ENCODE measurements around the gene OAT.

Gene OAT

DNA sequence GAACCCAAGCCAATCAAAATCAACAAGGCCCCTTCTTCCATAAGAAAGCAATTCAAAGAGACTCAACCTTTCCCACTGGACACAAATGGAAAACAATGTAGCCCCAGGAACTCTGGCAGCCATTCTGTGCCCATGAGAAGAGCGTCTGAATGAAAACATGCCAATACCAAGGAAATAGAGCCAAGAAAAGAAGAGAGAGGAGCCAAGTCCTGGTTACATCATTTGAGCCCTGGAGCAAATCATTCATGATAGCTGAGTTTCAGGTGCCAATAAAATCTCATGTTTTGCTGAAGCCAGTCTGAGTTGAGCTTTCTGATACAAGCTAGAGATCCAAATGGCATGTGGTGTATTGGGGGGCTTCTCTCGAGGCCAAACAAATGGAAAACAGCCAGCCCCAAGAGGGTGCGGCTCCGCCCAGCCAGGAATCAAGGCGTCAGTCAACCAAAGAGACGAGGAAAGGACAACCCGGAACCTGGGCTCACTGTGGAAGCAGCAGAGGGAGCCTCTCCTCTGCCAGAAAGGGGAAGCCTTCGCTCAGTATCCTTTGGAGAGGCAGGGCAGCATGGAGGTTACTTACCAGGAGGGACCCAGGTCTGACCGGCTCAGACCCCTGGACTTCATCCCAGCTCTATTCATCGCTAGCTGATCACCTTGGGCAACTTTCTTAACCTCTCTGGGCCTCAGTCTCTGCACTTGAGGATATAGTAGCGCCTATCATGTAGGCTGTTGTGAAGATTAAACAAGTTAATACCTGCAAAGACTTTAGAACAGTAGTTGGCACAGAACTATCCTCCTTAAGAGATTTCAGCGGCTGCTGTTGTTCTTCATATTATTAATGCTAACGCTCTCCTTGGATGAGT lies 61.8 kb downstream of the OAT start:
- Histone ChIP-seq H3K4me3 (ENCODE audit: low read length) (no peak overlapping the region), H3K36me3 (ENCODE audit: control insufficient read depth, low read depth, low read length) (no peaks in the 10 kb centered on the region), H3K27me3 (ENCODE audit: control insufficient read depth, insufficient read depth, low read length) (peaks cover 6% of the 10 kb centered on the region)

GRCh38 chr10:124354411-124355382 lies 64.0 kb downstream of the OAT start:
- H3K36me3 ChIP-seq (ENCODE audit: control insufficient read depth, low read depth, low read length), result no peaks in the 10 kb centered on the region
- H3K27ac ChIP-seq (ENCODE audit: low read length), result no peak overlapping the region
- peaks cover 12% of the 10 kb centered on the region for H3K4me1 ChIP-seq (ENCODE audit: control insufficient read depth, low read depth, low read length)
- H3K9ac ChIP-seq (ENCODE audit: low read length), result peak overlapping the region; percentile 0
- H3K4me3 ChIP-seq (ENCODE audit: low read length), result peak overlapping the region; percentile 55
- peaks cover 6% of the 10 kb centered on the region for H3K27me3 ChIP-seq (ENCODE audit: control insufficient read depth, insufficient read depth, low read length)
- H3K9me3 ChIP-seq (ENCODE audit: control insufficient read depth, low read depth, low read length), result no peaks in the 10 kb centered on the region

More for the DNA sequence above, 61.8 kb downstream of the OAT start:
- Histone ChIP-seq H3K9ac (ENCODE audit: low read length) (no peak overlapping the region), H3K27ac (ENCODE audit: low read length) (no peak overlapping the region), H3K4me1 (ENCODE audit: control insufficient read depth, low read depth, low read length) (peaks cover 12% of the 10 kb centered on the region), H3K9me3 (ENCODE audit: control insufficient read depth, low read depth, low read length) (no peaks in the 10 kb centered on the region)

DNA sequence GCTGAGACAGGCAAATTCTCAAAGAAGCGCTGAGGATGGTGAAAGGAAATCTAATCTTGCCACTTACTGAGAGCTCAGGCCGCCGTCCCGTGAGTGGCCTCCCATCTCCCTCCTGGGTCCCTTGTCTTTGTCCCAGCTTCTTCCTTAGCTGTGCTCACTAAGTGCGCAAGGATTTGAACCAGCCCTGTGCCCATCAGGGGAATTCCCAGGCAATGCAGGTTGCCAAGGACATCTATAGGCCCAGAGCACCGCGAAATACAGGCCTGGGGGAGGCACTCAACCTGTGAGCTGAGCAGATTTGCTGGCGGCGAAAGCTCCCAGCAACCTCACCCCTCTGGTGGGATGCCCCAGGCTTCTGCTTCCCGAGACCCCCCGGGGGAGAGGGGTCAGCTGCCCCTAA lies 64.8 kb downstream of the OAT start:
- Histone ChIP-seq H3K36me3 (ENCODE audit: control insufficient read depth, low read depth, low read length) (no peaks in the 10 kb centered on the region), H3K4me3 (ENCODE audit: low read length) (no peak overlapping the region), H3K4me1 (ENCODE audit: control insufficient read depth, low read depth, low read length) (peaks cover 12% of the 10 kb centered on the region), H3K9me3 (ENCODE audit: control insufficient read depth, low read depth, low read length) (no peaks in the 10 kb centered on the region), H3K27me3 (ENCODE audit: control insufficient read depth, insufficient read depth, low read length) (peaks cover 6% of the 10 kb centered on the region), H3K9ac (ENCODE audit: low read length) (no peak overlapping the region), H3K27ac (ENCODE audit: low read length) (no peak overlapping the region)

DNA sequence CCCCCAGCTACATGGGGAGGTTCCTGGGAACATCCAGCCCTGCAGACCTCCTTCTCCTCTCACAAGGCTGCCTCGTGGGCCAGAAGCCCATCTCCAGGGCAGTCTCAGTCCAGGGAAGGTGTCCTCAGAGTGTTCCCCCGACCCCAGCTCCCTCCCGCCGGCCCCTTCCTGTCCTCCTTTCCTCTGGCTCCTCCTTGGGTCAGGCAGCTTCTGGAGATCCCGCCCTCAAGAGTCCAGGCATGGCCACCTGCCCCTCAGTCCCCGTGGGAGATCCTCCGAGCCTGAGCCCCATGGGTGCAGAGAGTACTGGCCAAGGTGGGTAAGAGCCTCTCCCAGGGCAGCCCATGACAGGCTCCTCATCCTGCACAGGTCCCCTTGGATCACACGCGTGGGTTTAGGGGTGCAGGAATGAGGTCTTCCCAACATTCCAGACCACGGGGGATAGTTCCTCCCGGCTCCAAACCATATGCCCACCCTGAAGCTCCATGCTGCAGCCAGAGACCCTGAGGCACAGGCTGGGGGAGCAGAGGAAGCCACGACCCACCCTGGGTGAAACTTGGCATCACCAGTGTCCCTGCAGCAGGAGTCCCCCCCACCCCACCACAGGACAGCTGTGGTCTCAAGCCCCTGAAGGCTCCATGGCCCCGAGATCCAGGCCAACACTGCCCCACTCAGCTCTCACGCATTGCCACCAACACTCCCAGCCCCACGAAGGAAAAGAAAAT lies 65.5 kb downstream of the OAT start:
- no peaks in the 10 kb centered on the region for H3K9me3 ChIP-seq (ENCODE audit: control insufficient read depth, low read depth, low read length)
- peaks cover 6% of the 10 kb centered on the region for H3K27me3 ChIP-seq (ENCODE audit: control insufficient read depth, insufficient read depth, low read length)
- no peak overlapping the region for H3K4me3 ChIP-seq (ENCODE audit: low read length)
- H3K36me3 ChIP-seq (ENCODE audit: control insufficient read depth, low read depth, low read length), result no peaks in the 10 kb centered on the region
- H3K4me1 ChIP-seq (ENCODE audit: control insufficient read depth, low read depth, low read length), result peaks cover 12% of the 10 kb centered on the region
- no peak overlapping the region for H3K9ac ChIP-seq (ENCODE audit: low read length)
- H3K27ac ChIP-seq (ENCODE audit: low read length), result no peak overlapping the region

DNA sequence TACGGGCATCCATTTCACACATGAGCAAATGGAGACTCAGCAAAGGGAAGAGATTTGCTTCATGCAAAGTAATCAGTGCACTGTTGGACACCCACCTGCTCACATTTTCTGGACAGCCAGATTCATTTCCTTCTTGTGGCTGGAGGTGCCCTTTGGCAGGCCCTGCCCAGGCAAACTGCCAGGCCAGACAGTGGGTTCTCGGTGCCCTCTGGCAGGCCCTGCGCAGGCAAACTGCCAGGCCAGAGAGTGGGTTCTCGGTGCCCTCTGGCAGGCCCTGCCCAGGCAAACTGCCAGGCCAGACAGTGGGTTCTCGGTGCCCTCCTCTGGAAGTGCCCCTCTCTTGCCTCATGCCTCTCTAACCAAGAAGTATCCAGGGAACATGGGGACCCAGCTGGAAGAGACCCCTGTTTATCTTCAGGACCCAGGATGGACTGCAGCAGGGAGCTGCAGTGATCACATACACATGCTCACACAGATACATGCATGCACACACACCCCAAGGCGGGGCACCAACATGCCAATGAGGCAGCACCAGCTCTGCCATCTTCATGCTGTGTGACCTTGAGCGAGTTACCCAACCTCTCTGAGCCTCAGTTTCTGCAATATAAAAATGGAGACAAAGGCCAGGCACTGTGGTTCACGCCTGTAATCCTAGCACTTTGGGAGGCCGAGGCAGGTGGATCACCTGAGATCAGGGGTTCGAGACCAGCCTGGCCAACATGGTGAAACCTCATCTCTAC lies 67.1 kb downstream of the OAT start:
- no peaks in the 10 kb centered on the region for H3K36me3 ChIP-seq (ENCODE audit: control insufficient read depth, low read depth, low read length)
- no peaks in the 10 kb centered on the region for H3K9me3 ChIP-seq (ENCODE audit: control insufficient read depth, low read depth, low read length)
- H3K4me1 ChIP-seq (ENCODE audit: control insufficient read depth, low read depth, low read length), result peaks cover 9% of the 10 kb centered on the region
- no peak overlapping the region for H3K4me3 ChIP-seq (ENCODE audit: low read length)
- peaks cover 6% of the 10 kb centered on the region for H3K27me3 ChIP-seq (ENCODE audit: control insufficient read depth, insufficient read depth, low read length)
- no peak overlapping the region for H3K9ac ChIP-seq (ENCODE audit: low read length)
- no peak overlapping the region for H3K27ac ChIP-seq (ENCODE audit: low read length)

DNA sequence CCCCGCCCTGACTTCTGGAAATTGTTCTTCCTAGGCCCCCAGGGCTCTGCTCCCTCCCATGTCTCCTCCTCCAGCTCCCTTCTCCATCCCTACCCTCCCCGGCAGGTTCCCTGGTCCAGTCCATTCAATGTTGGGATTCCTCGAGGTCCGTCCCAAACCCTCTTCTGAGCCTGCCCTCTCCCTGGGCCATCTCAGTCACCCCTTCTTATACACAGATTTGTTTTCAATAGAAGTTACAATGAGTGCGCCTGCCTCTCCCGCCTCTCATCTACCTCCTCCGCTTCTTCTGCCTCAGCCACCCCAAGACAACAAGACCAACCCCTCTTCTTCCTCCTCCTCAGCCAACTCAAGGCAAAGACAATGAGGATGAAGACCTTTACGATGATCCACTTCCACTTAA lies 67.9 kb downstream of the OAT start:
- Histone ChIP-seq H3K27ac (ENCODE audit: low read length) (no peak overlapping the region), H3K9ac (ENCODE audit: low read length) (no peak overlapping the region), H3K36me3 (ENCODE audit: control insufficient read depth, low read depth, low read length) (no peaks in the 10 kb centered on the region), H3K27me3 (ENCODE audit: control insufficient read depth, insufficient read depth, low read length) (peaks cover 6% of the 10 kb centered on the region), H3K4me3 (ENCODE audit: low read length) (no peak overlapping the region), H3K4me1 (ENCODE audit: control insufficient read depth, low read depth, low read length) (peaks cover 9% of the 10 kb centered on the region), H3K9me3 (ENCODE audit: control insufficient read depth, low read depth, low read length) (no peaks in the 10 kb centered on the region)

DNA sequence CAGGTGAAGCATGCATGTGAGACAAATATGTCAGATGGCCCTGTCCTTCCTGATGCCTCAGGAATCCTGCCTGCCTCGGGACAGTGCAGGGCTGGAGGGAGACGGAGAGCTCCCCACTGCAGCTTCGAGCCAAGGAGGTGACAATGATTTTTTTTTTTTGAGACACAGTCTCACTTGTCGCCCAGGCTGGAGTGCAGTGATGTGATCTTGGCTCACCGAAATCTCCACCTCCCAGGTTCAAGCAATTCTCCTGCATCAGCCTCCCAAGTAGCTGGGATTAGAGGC lies 68.8 kb downstream of the OAT start:
- H3K4me1 ChIP-seq (ENCODE audit: control insufficient read depth, low read depth, low read length), result peaks cover 6% of the 10 kb centered on the region
- no peak overlapping the region for H3K4me3 ChIP-seq (ENCODE audit: low read length)
- peaks cover 6% of the 10 kb centered on the region for H3K27me3 ChIP-seq (ENCODE audit: control insufficient read depth, insufficient read depth, low read length)
- no peaks in the 10 kb centered on the region for H3K9me3 ChIP-seq (ENCODE audit: control insufficient read depth, low read depth, low read length)
- no peak overlapping the region for H3K27ac ChIP-seq (ENCODE audit: low read length)
- no peaks in the 10 kb centered on the region for H3K36me3 ChIP-seq (ENCODE audit: control insufficient read depth, low read depth, low read length)
- no peak overlapping the region for H3K9ac ChIP-seq (ENCODE audit: low read length)

DNA sequence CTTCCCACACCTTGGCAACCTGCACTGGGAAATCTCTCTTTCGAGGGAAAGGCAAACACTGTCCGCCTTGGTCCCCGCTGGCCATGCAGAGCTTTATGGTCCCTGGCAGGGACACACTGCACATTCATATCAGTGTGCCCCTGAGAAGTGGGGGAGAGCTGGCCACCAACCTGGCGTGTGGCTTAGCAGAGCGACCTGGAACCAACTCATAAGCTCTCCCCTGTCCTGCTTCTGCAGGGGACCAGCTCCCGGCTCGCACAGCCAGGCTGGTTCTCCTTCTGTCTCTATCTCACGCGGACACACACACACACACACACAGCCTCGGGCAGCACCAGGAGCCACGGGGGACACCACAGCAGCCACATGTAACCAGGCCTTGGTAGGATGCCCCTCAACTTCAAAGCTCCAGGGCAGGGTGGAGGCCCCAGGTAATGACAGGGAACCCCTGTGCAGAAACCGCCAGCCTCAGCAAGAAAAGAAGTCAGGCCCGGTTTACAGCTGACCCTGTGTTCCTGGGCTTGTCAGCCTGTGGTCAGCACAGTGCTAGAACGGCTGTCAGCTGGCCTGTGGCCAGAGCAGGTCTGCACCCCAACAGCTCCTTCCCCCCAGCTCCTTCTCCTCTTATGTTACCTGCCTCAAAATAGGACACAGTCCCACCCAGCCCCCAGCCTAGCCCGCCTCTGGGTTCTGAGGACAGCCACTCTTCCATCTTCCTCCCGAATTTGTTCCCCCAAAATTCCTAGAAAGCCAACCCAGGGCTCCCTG lies 69.3 kb downstream of the OAT start:
- peaks cover 3% of the 10 kb centered on the region for H3K27me3 ChIP-seq (ENCODE audit: control insufficient read depth, insufficient read depth, low read length)
- H3K4me3 ChIP-seq (ENCODE audit: low read length), result no peak overlapping the region
- H3K4me1 ChIP-seq (ENCODE audit: control insufficient read depth, low read depth, low read length), result peaks cover 1% of the 10 kb centered on the region
- H3K27ac ChIP-seq (ENCODE audit: low read length), result no peak overlapping the region
- H3K9me3 ChIP-seq (ENCODE audit: control insufficient read depth, low read depth, low read length), result no peaks in the 10 kb centered on the region
- H3K9ac ChIP-seq (ENCODE audit: low read length), result no peak overlapping the region
- no peaks in the 10 kb centered on the region for H3K36me3 ChIP-seq (ENCODE audit: control insufficient read depth, low read depth, low read length)

GRCh38 chr10:124348801-124349200 lies 69.9 kb downstream of the OAT start:
- H3K4me3 ChIP-seq (ENCODE audit: low read length), result no peak overlapping the region
- H3K9ac ChIP-seq (ENCODE audit: low read length), result no peak overlapping the region
- no peaks in the 10 kb centered on the region for H3K9me3 ChIP-seq (ENCODE audit: control insufficient read depth, low read depth, low read length)
- H3K4me1 ChIP-seq (ENCODE audit: control insufficient read depth, low read depth, low read length), result no peaks in the 10 kb centered on the region
- no peak overlapping the region for H3K27ac ChIP-seq (ENCODE audit: low read length)
- H3K36me3 ChIP-seq (ENCODE audit: control insufficient read depth, low read depth, low read length), result no peaks in the 10 kb centered on the region
- no peaks in the 10 kb centered on the region for H3K27me3 ChIP-seq (ENCODE audit: control insufficient read depth, insufficient read depth, low read length)

DNA sequence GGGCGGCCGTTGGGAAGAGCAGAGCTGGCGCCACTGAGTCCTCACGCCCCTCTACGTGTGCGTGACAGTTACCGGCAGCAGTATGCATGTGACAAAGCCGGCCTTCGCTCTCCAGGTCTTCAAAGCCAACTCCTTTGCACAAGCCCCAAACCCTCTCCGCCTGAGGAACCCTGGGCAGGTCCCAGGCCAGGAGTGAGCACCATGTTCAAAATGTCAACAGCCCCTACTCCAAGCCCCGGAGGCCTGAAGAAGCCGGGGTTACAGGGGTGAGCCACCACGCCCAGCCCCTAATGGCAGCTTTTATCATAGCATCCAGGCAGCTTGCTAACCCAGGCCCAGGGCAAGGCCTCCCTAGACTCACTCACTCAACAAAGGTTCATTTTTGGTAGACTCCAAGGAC lies 70.8 kb downstream of the OAT start:
- no peak overlapping the region for H3K4me3 ChIP-seq (ENCODE audit: low read length)
- no peaks in the 10 kb centered on the region for H3K36me3 ChIP-seq (ENCODE audit: control insufficient read depth, low read depth, low read length)
- no peaks in the 10 kb centered on the region for H3K9me3 ChIP-seq (ENCODE audit: control insufficient read depth, low read depth, low read length)
- H3K4me1 ChIP-seq (ENCODE audit: control insufficient read depth, low read depth, low read length), result no peaks in the 10 kb centered on the region
- H3K9ac ChIP-seq (ENCODE audit: low read length), result no peak overlapping the region
- H3K27ac ChIP-seq (ENCODE audit: low read length), result no peak overlapping the region
- H3K27me3 ChIP-seq (ENCODE audit: control insufficient read depth, insufficient read depth, low read length), result no peaks in the 10 kb centered on the region
